Colonic mucosa (tissue), 4 donors: Measurements from ENCODE around the gene HDGFL2. TPM values are rescaled to one million over a fixed set of nuclear protein-coding genes. Genes with fewer than 3 reads are reported as not detected.

Experiments
- DNase-seq: peaks from one replicate; pipeline ENCODE4 v3.0.0-alpha.2; 2020
- H3K27ac ChIP-seq: fragments of 200-600 bp; one replicate; pipeline ENCODE4 v1.8.0; 2021
- H3K27me3 ChIP-seq: fragments of 200-600 bp; one replicate; pipeline ENCODE4 v1.8.0; 2021
- H3K36me3 ChIP-seq: fragments of 200-600 bp; one replicate; pipeline ENCODE4 v1.8.0; 2021
- H3K4me1 ChIP-seq: fragments of 200-600 bp; one replicate; pipeline ENCODE4 v1.8.0; 2021; ENCODE audit warnings: mild to moderate bottlenecking
- H3K4me3 ChIP-seq: fragments of 200-600 bp; one replicate; pipeline ENCODE4 v1.8.0; 2021
- H3K9ac ChIP-seq, 2 donors: one replicate each; pipeline ENCODE4 v1.7.0; 2013; ENCODE audit warnings: control low read depth in 2 of 2, low read depth in 2 of 2, low read length in 2 of 2
- H3K9me3 ChIP-seq: fragments of 200-600 bp; one replicate; pipeline ENCODE4 v1.8.0; 2021
- CTCF ChIP-seq: fragments of 200-600 bp; IDR thresholded peaks from one replicate; pipeline ENCODE4 v1.8.0; 2022; ENCODE audit warnings: antibody characterized with exemption, mild to moderate bottlenecking
- intact Hi-C: fragments of 100-400 bp; cut with DNase I; formaldehyde crosslinking; loops from one replicate; pipeline ENCODE4 v1.14.1; 2022
- total RNA-seq, 2 donors: library from RNA; stranded (reverse); fragmentation: NEBNext Ultra II Directional in 1 of 2; extraction: Animal tissue kit (Norgen Biotek cat#: 25700) in 1 of 2; gene quantifications; one replicate each; pipeline ENCODE4 v1.2.1, GENCODE V29; 2021
- donor health status: healthy.
- donor health status: DM: no; HTN: no; CAD: no.
- donor health status: DM: no; HTN: no; CAD: no.

HDGFL2 gene
- total RNA-seq, 2 donors from 2014 or later: 32.7 to 55.0 TPM

GRCh38 chr19:4474514-4475022 lies 2.5 kb downstream of the HDGFL2 start:
- Histone ChIP-seq H3K36me3 (no peaks in the 10 kb centered on the region), H3K4me3 (no peak overlapping the region), H3K9ac (no peak overlapping the region), H3K9me3 (no peaks in the 10 kb centered on the region), H3K27ac (no peak overlapping the region), H3K27me3 (no peaks in the 10 kb centered on the region), H3K4me1 (no peaks in the 10 kb centered on the region)
- DNase-seq: no peak
- TF ChIP-seq CTCF: no peak
- intact Hi-C loops: no loop called here

- H3K9me3 ChIP-seq: no peaks in the 10 kb centered on the region
- no peak overlapping the region for H3K9ac ChIP-seq
- H3K4me1 ChIP-seq: no peaks in the 10 kb centered on the region
- DNase-seq: no peak
- H3K4me3 ChIP-seq: no peak overlapping the region
- no peaks in the 10 kb centered on the region for H3K27me3 ChIP-seq
- intact Hi-C loops: no loop called here
- no peaks in the 10 kb centered on the region for H3K36me3 ChIP-seq
- H3K27ac ChIP-seq: no peak overlapping the region
- TF ChIP-seq CTCF: no peak
Observed at GRCh38 chr19:4477034-4477801, 5.1 kb downstream of the HDGFL2 start.

GRCh38 chr19:4482721-4483364 lies 10.7 kb downstream of the HDGFL2 start:
- no peak overlapping the region for H3K9ac ChIP-seq
- no peak for DNase-seq
- H3K4me1 ChIP-seq: no peaks in the 10 kb centered on the region
- H3K4me3 ChIP-seq: no peak overlapping the region
- H3K9me3 ChIP-seq: no peaks in the 10 kb centered on the region
- TF ChIP-seq CTCF: no peak
- intact Hi-C loops: no loop called here
- H3K27ac ChIP-seq: no peak overlapping the region
- no peaks in the 10 kb centered on the region for H3K27me3 ChIP-seq
- H3K36me3 ChIP-seq: no peaks in the 10 kb centered on the region

- Histone ChIP-seq H3K9ac (no peak overlapping the region), H3K27me3 (no peaks in the 10 kb centered on the region), H3K27ac (no peak overlapping the region), H3K36me3 (no peaks in the 10 kb centered on the region), H3K9me3 (no peaks in the 10 kb centered on the region), H3K4me1 (no peaks in the 10 kb centered on the region), H3K4me3 (no peak overlapping the region)
- intact Hi-C loops: no loop called here
- TF ChIP-seq CTCF: no peak
- DNase-seq: no peak
Observed at GRCh38 chr19:4483385-4483784, 11.3 kb downstream of the HDGFL2 start.

- intact Hi-C loops: no loop called here
- Histone ChIP-seq H3K27ac (no peak overlapping the region), H3K36me3 (no peaks in the 10 kb centered on the region)
Observed at GRCh38 chr19:4487572-4487971, 15.5 kb downstream of the HDGFL2 start.

More at GRCh38 chr19:4487572-4487971, 15.5 kb downstream of the HDGFL2 start:
- Histone ChIP-seq H3K4me1 (no peaks in the 10 kb centered on the region), H3K4me3 (no peak overlapping the region), H3K9me3 (no peaks in the 10 kb centered on the region), H3K9ac (no peak overlapping the region), H3K27me3 (no peaks in the 10 kb centered on the region)
- TF ChIP-seq CTCF: no peak
- DNase-seq: no peak
